Stomach (tissue), 9 donors: ENCODE measurements around the gene SP2. TPM values are rescaled to one million over a fixed set of nuclear protein-coding genes. Genes with fewer than 3 reads are reported as not detected.

ENCODE experiments used
- DNase-seq, 2 donors: peaks; one replicate each; pipeline versions ENCODE4 v3.0.0 to v3.0.0-alpha.2; 2013 to 2019
- H3K27ac ChIP-seq, 5 donors: fragments of 200-600 bp in 4 of 5; sonication (generic) in 4 of 5; one replicate each; pipeline ENCODE4 v1.5.1; 2013 to 2019; ENCODE audit warnings: mild to moderate bottlenecking in 1 of 5, moderate library complexity in 1 of 5
- H3K27me3 ChIP-seq, 3 donors: fragments of 200-600 bp; sonication (generic); one replicate each; pipeline ENCODE4 v1.5.1; 2017 to 2019; ENCODE audit warnings: mixed run types in 1 of 3
- H3K36me3 ChIP-seq, 4 donors: fragments of 200-600 bp; sonication (generic); 1 replicate in 3 of 4; 2 replicates in 1 of 4; pipeline ENCODE4 v1.5.1; 2016 to 2019
- H3K4me1 ChIP-seq, 4 donors: fragments of 200-600 bp; sonication (generic); one replicate each; pipeline ENCODE4 v1.5.1; 2016 to 2019
- H3K4me3 ChIP-seq, 4 donors: fragments of 200-600 bp; sonication (generic) in 3 of 4; one replicate each; pipeline ENCODE4 v1.5.1; 2016 to 2019; ENCODE audit warnings: mild to moderate bottlenecking in 1 of 4
- H3K9me3 ChIP-seq, 4 donors: fragments of 200-600 bp; sonication (generic); one replicate each; pipeline ENCODE4 v1.5.1; 2016 to 2019
- CTCF ChIP-seq, 7 experiments: fragments of 450-650 bp in 4 of 7; fragments of 200-600 bp in 3 of 7; sonication (generic) in 3 of 7; IDR thresholded peaks; one replicate each; pipeline ENCODE4 v1.5.1; 2016 to 2019; ENCODE audit warnings: antibody characterized with exemption in 7 of 7, control low read depth in 2 of 7, mild to moderate bottlenecking in 1 of 7
- EP300 ChIP-seq: sonication (generic); formaldehyde crosslinking; IDR thresholded peaks from one replicate; pipeline ENCODE4 v1.6.1; 2017; ENCODE audit warnings: antibody characterized with exemption
- WGBS, 5 donors: extraction: QIAGEN DNeasy Blood & Tissue Kit in 3 of 5; methylation state at CpG; one replicate each; pipeline versions ENCODE4 v1.1.5 to v1.1.7; 2013 to 2018; 5-methylcytosine and 5-hydroxymethylcytosine counted together
- intact Hi-C: fragments of 100-400 bp; cut with DNase I; formaldehyde crosslinking; loops from one replicate; pipeline ENCODE4 v1.15.1; 2023; ENCODE audit warnings: low total_unique reads
- polyA plus RNA-seq, 3 donors: library from polyadenylated mRNA; stranded (reverse); fragments of 200-250 nt; gene quantifications; one replicate each; pipeline ENCODE4 v1.2.3, GENCODE V29; 2013
- total RNA-seq, 5 donors: library from RNA; depleted of rRNA; stranded (reverse); fragments of >200 nt; gene quantifications; one replicate each; pipeline versions ENCODE4 v1.1.0 to v1.2.3, GENCODE V29; 2014 to 2016
- donor health status: healthy with polysubstance abuse.
- donor health status: Bipolar disorder and iron deficiency.
- donor health status: healthy.

SP2 gene
- total and polyA plus RNA-seq, 8 donors: 0.87 to 22.8 (median 6.3) TPM

- peaks cover 75 to 100% (median 98%) of the 10 kb centered on the region in 4 donors for H3K36me3 ChIP-seq
- peaks cover 0 to 23% (median 11%) of the 10 kb centered on the region in 4 donors for H3K4me1 ChIP-seq
- TF ChIP-seq CTCF (IDR thresholded peaks at IDR 0.05): peak in 5 of 7 experiments; percentile 50 to 66 (median 53)
- no peak for TF ChIP-seq EP300
Observed at GRCh38 chr17:47978324-47978723, 82.3 kb downstream of the SP2 start.

More at GRCh38 chr17:47978324-47978723, 82.3 kb downstream of the SP2 start:
- H3K27ac ChIP-seq: no peak overlapping the region
- WGBS, 5 donors: 20 to 31% (median 22%) methylated on average over 7 of the region's 7 CpGs
- no peaks in the 10 kb centered on the region for H3K27me3 ChIP-seq
- intact Hi-C loops: loop anchor here (5.0 kb wide), 1 partner anchor 39 kb away; no protein-coding TSS in a partner anchor
- DNase-seq: peak; percentile 61 to 88
- H3K4me3 ChIP-seq: no peak overlapping the region
- H3K9me3 ChIP-seq: no peaks in the 10 kb centered on the region

Other genes with a start within 250 kb of the SP2 start
- gene KPNB1, start 246.3 kb upstream of the SP2 start, total RNA-seq: 100 to 1,000 TPM; 155 to 669 (median 198) TPM
- 10 to 100 TPM; 32.5 to 49.9 (median 33.6) TPM for gene KPNB1, start 246.3 kb upstream of the SP2 start, polyA plus RNA-seq
- gene TBKBP1, start 202.1 kb upstream of the SP2 start, total RNA-seq: 10 to 100 TPM in 1 of 5 donors, 1 to 10 TPM in 4; 2.9 to 14.3 (median 6.7) TPM
- gene TBKBP1, start 202.1 kb upstream of the SP2 start, polyA plus RNA-seq: 10 to 100 TPM in 1 of 3 donors, 1 to 10 TPM in 2; 5.4 to 11.5 (median 5.8) TPM
- under 1 TPM in 2 of 5 donors, not detected in 3; 0.29 to 0.55 TPM for gene TBX21, start 163.0 kb upstream of the SP2 start, total RNA-seq
- under 1 TPM; 0.10 to 0.92 (median 0.31) TPM for gene TBX21, start 163.0 kb upstream of the SP2 start, polyA plus RNA-seq
- 100 to 1,000 TPM in 3 of 5 donors, 10 to 100 TPM in 2; 26.3 to 330 (median 141) TPM for gene OSBPL7, start 74.4 kb upstream of the SP2 start, total RNA-seq
- 10 to 100 TPM in 2 of 3 donors, 1 to 10 TPM in 1; 7.9 to 22.6 (median 19.4) TPM for gene OSBPL7, start 74.4 kb upstream of the SP2 start, polyA plus RNA-seq
- gene MRPL10, start 64.7 kb upstream of the SP2 start, total RNA-seq: 10 to 100 TPM in 4 of 5 donors, 1 to 10 TPM in 1; 7.8 to 85.2 (median 24.6) TPM
- 10 to 100 TPM; 37.1 to 69.7 (median 38.1) TPM for gene MRPL10, start 64.7 kb upstream of the SP2 start, polyA plus RNA-seq
- gene LRRC46, start 64.6 kb upstream of the SP2 start, total RNA-seq: not detected
- under 1 TPM; 0.31 to 0.75 (median 0.48) TPM for gene LRRC46, start 64.6 kb upstream of the SP2 start, polyA plus RNA-seq
- gene SCRN2, start 55.0 kb upstream of the SP2 start, total RNA-seq: 10 to 100 TPM in 4 of 5 donors, 1 to 10 TPM in 1; 7.0 to 44.9 (median 22.2) TPM
- gene SCRN2, start 55.0 kb upstream of the SP2 start, polyA plus RNA-seq: 10 to 100 TPM; 30.5 to 38.3 (median 32.1) TPM
- 1 to 10 TPM in 1 of 5 donors, under 1 TPM in 1, not detected in 3; 0.92 to 3.0 TPM for gene SP6, start 45.1 kb upstream of the SP2 start, total RNA-seq
- under 1 TPM; 0.31 to 0.38 (median 0.31) TPM for gene SP6, start 45.1 kb upstream of the SP2 start, polyA plus RNA-seq
- 10 to 100 TPM in 4 of 5 donors, not detected in 1; 12.1 to 44.2 (median 19.8) TPM for gene PNPO, start 45.3 kb downstream of the SP2 start, total RNA-seq
- gene PNPO, start 45.3 kb downstream of the SP2 start, polyA plus RNA-seq: 10 to 100 TPM in 1 of 3 donors, 1 to 10 TPM in 2; 7.6 to 10.3 (median 8.6) TPM
- gene PRR15L, start 61.6 kb downstream of the SP2 start, total RNA-seq: 10 to 100 TPM; 23.9 to 93.6 (median 69.8) TPM
- 100 to 1,000 TPM in 1 of 3 donors, 10 to 100 TPM in 2; 71.0 to 102 (median 97.9) TPM for gene PRR15L, start 61.6 kb downstream of the SP2 start, polyA plus RNA-seq
- 100 to 1,000 TPM; 101 to 682 (median 474) TPM for gene CDK5RAP3, start 74.9 kb downstream of the SP2 start, total RNA-seq
- gene CDK5RAP3, start 74.9 kb downstream of the SP2 start, polyA plus RNA-seq: 100 to 1,000 TPM; 155 to 300 (median 242) TPM
- gene COPZ2, start 141.6 kb downstream of the SP2 start, total RNA-seq: 100 to 1,000 TPM in 1 of 5 donors, 10 to 100 TPM in 2, 1 to 10 TPM in 2; 6.8 to 187 (median 12.3) TPM
- 10 to 100 TPM; 17.0 to 20.4 (median 17.1) TPM for gene COPZ2, start 141.6 kb downstream of the SP2 start, polyA plus RNA-seq
- gene NFE2L1, start 152.1 kb downstream of the SP2 start, total RNA-seq: 100 to 1,000 TPM in 3 of 5 donors, 10 to 100 TPM in 2; 51.4 to 160 (median 126) TPM
- 10 to 100 TPM; 25.2 to 39.5 (median 36.6) TPM for gene NFE2L1, start 152.1 kb downstream of the SP2 start, polyA plus RNA-seq
- 10 to 100 TPM; 12.8 to 65.6 (median 40.3) TPM for gene CBX1, start 205.2 kb downstream of the SP2 start, total RNA-seq
- gene CBX1, start 205.2 kb downstream of the SP2 start, polyA plus RNA-seq: 10 to 100 TPM; 21.3 to 27.3 (median 23.4) TPM
- gene SNX11, start 211.5 kb downstream of the SP2 start, total RNA-seq: 10 to 100 TPM in 3 of 5 donors, 1 to 10 TPM in 2; 3.5 to 35.7 (median 13.8) TPM
- gene SNX11, start 211.5 kb downstream of the SP2 start, polyA plus RNA-seq: 10 to 100 TPM; 13.2 to 16.8 (median 14.4) TPM